ENCODE data around the gene BMP2K. TPM values are rescaled to one million over a fixed set of nuclear protein-coding genes. Genes with fewer than 3 reads are reported as not detected.

Gene BMP2K
- total and polyA plus RNA-seq, 12 donors: 4.9 to 36.5 (median 28.1) TPM

DNA sequence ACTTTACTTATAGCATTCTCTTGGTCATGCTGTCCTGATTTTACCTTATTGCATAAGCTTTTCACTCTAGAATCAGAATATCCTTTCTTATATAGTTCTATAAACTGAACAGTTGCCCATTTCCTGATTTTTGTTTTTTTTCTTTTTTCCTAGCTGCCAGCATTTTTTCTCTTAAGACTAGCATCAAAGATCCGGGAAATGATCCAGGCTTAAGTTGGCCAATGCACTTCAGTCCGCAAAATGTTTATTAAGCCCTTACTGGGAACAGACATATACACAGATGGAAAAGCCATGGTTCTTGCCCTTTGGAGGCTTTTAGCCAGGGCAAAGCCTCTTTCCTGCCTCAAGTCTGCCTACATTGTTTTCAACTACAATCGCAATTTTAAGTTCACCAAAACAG lies 10.1 kb upstream of the BMP2K start:
- Histone ChIP-seq H3K27ac (no peak overlapping the region), H3K4me1 (peaks cover 0 to 20% (median 8%) of the 10 kb centered on the region in 9 donors), H3K27me3 (no peaks in the 10 kb centered on the region), H3K9me3 (no peaks in the 10 kb centered on the region), H3K4me3 (no peak overlapping the region), H3K36me3 (no peaks in the 10 kb centered on the region)
- ATAC-seq: no peak
- TF ChIP-seq, protein P1, sequence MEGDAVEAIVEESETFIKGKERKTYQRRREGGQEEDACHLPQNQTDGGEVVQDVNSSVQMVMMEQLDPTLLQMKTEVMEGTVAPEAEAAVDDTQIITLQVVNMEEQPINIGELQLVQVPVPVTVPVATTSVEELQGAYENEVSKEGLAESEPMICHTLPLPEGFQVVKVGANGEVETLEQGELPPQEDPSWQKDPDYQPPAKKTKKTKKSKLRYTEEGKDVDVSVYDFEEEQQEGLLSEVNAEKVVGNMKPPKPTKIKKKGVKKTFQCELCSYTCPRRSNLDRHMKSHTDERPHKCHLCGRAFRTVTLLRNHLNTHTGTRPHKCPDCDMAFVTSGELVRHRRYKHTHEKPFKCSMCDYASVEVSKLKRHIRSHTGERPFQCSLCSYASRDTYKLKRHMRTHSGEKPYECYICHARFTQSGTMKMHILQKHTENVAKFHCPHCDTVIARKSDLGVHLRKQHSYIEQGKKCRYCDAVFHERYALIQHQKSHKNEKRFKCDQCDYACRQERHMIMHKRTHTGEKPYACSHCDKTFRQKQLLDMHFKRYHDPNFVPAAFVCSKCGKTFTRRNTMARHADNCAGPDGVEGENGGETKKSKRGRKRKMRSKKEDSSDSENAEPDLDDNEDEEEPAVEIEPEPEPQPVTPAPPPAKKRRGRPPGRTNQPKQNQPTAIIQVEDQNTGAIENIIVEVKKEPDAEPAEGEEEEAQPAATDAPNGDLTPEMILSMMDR (IDR thresholded peaks at IDR 0.05): no peak
- intact Hi-C loops (cut with DNase I): no loop called here
- DNase-seq: no peak
- WGBS, 2 donors: 45 to 67% methylated on average over 3 of the region's 3 CpGs

DNA sequence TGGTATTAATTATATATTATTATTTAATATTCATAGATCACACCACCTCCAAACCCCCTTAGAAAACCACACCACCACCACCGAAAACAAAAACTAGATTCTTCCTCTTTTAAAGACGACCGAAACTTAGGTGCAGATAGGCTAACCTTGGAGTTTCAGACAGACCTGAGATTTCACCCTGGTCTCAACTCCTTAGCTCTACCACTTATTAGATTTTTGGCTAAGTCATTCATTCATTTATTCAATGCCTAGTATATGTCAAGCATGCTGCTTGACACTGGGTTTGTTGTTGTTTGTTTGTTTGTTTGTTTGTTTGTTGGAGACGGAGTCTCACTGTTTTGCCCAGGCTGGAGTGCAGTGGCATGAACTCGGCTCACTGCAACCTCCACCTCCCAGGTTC lies 9.5 kb upstream of the BMP2K start:
- intact Hi-C loops (cut with DNase I): no loop called here
- DNase-seq (no peak), ATAC-seq (no peak)
- TF ChIP-seq, protein P1 (IDR thresholded peaks at IDR 0.05): no peak
- H3K27ac ChIP-seq: no peak overlapping the region
- H3K4me1 ChIP-seq: peaks cover 0 to 20% (median 8%) of the 10 kb centered on the region in 9 donors
- no peaks in the 10 kb centered on the region for H3K9me3 ChIP-seq
- no peaks in the 10 kb centered on the region for H3K27me3 ChIP-seq
- H3K36me3 ChIP-seq: no peaks in the 10 kb centered on the region
- 89 to 96% methylated on average over 5 of the region's 5 CpGs for WGBS, 2 donors
- no peak overlapping the region for H3K4me3 ChIP-seq

DNA sequence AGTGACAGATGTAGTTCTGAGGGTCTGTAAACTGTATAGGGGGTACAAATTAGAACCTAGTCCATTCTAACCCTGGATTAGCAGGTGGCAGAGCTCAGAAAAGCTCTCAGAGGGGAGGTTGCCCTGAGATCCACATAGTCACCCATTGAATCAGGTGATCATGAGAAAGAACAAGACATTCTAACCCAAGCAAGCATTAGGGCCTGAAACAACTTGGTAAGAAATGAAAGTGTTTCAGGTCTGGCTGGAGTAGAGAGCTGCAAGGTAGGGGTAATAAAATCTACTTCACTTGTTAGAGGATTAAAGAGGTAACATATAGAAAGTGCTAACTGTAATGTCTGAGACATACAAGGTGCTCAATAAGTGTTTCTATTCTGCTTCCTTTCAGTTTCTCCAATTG lies 8.8 kb upstream of the BMP2K start:
- DNase-seq (no peak), ATAC-seq (no peak)
- Histone ChIP-seq H3K4me3 (no peak overlapping the region), H3K27me3 (no peaks in the 10 kb centered on the region), H3K4me1 (peaks cover 0 to 20% (median 8%) of the 10 kb centered on the region in 9 donors), H3K27ac (no peak overlapping the region), H3K9me3 (no peaks in the 10 kb centered on the region), H3K36me3 (no peaks in the 10 kb centered on the region)
- intact Hi-C loops (cut with DNase I): no loop called here
- TF ChIP-seq, protein P1 (IDR thresholded peaks at IDR 0.05): no peak

DNA sequence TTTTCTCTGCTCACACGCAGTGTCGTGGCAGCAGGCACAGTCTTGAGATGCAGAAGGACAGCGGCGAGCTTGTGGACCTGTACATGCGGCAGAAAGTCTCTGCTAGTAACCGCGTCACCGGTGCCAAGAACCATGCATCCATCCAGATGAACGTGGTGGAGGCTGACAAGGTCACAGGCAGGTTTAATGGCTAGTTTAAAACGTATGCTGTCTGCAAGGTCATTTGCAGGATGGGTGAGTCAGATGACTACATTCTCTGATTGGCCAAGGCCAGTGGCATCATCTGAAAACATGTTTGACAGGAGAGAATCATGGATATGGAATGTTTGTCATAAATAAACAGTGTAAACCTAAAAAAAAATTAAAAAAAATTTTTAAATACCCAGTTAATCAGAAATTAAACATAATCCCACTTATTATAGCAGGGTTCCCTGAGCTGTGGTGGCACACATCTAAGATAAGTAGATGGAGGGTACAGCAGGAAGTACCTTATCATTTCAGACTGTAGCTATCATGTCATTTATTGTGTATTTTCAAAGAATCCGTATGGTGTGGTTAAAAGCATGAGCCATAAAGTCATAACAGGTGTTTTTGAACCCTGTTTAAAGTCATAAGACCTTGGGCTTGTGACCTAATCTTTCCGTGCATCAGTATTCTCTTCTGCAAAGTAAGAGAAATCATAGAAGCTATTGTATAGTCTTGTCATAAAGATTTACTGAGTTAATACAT lies 7.5 kb upstream of the BMP2K start:
- intact Hi-C loops (cut with DNase I): no loop called here
- Histone ChIP-seq H3K4me3 (no peak overlapping the region), H3K4me1 (peaks cover 0 to 20% (median 8%) of the 10 kb centered on the region in 9 donors), H3K27ac (no peak overlapping the region), H3K9me3 (no peaks in the 10 kb centered on the region), H3K36me3 (no peaks in the 10 kb centered on the region), H3K27me3 (no peaks in the 10 kb centered on the region)
- WGBS, 2 donors: 81 to 83% methylated on average over 12 of the region's 12 CpGs
- TF ChIP-seq, protein P1 (IDR thresholded peaks at IDR 0.05): no peak
- ATAC-seq (peak in 2 of 8 donors; percentile 27 to 48), DNase-seq (no peak)
